Naive thymus-derived CD4-positive, alpha-beta T cell (primary cell): ENCODE measurements around the gene FAXDC2. TPM values are rescaled to one million over a fixed set of nuclear protein-coding genes. Genes with fewer than 3 reads are reported as not detected.

Experiments
- ATAC-seq: fragments of 150-1000 bp; cut with Tn5 transposase; 2 replicates; pipeline ENCODE4 v1.10.0; 2021; ENCODE audit warnings: mild to moderate bottlenecking, moderate library complexity
- CTCF ChIA-PET: fragments of 350-600 bp; sonication (Branson Sonifier 250); formaldehyde crosslinking; loops from one replicate; lab custom pipeline; 2021; ENCODE audit warnings: antibody characterized with exemption; lab: Charles Lee
- POLR2A ChIA-PET: fragments of 350-600 bp; sonication (Branson Sonifier 250); formaldehyde crosslinking; loops from one replicate; lab custom pipeline; 2021; ENCODE audit warnings: antibody characterized with exemption, inconsistent platforms; lab: Charles Lee
- DNase-seq, 9 donors: peaks; one replicate each; pipeline versions ENCODE4 v3.0.0 to v3.0.0-alpha.2; 2020 to 2022; ENCODE audit warnings: mixed read lengths in 1 of 9
- H3K27ac ChIP-seq: one replicate; pipeline ENCODE4 v1.7.0; 2013; ENCODE audit warnings: mild to moderate bottlenecking, low read depth, low read length, moderate library complexity
- H3K27me3 ChIP-seq, 2 donors: one replicate each; pipeline ENCODE4 v1.7.0; 2013; ENCODE audit warnings: low read length in 2 of 2, mild to moderate bottlenecking in 2 of 2, moderate library complexity in 2 of 2; ENCODE audit not compliant: control insufficient read depth in 2 of 2, insufficient read depth in 2 of 2
- H3K36me3 ChIP-seq, 3 experiments: 1 replicate in 2 of 3; 2 replicates in 1 of 3; pipeline ENCODE4 v1.7.0; 2013; ENCODE audit warnings: low read length in 3 of 3, mild to moderate bottlenecking in 3 of 3, moderate library complexity in 1 of 3; ENCODE audit not compliant: insufficient read depth in 3 of 3, control insufficient read depth in 2 of 3
- H3K4me1 ChIP-seq, 2 donors: one replicate each; pipeline ENCODE4 v1.7.0; 2013; ENCODE audit warnings: low read length in 2 of 2, mild to moderate bottlenecking in 2 of 2, moderate library complexity in 1 of 2; ENCODE audit not compliant: control insufficient read depth in 2 of 2, insufficient read depth in 2 of 2
- H3K4me3 ChIP-seq: 2 replicates; pipeline ENCODE4 v1.7.0; 2013; ENCODE audit warnings: mild to moderate bottlenecking, low read length
- H3K9me3 ChIP-seq, 3 experiments: 1 replicate in 2 of 3; 2 replicates in 1 of 3; pipeline ENCODE4 v1.7.0; 2013; ENCODE audit warnings: low read length in 3 of 3; ENCODE audit not compliant: control insufficient read depth in 2 of 3
- H3K27ac Mint-ChIP-seq, 9 donors: one replicate each; pipeline ENCODE4 v1.8.0; 2020 to 2022; ENCODE audit warnings: mixed read lengths in 9 of 9, mild to moderate bottlenecking in 8 of 9, moderate library complexity in 5 of 9, inconsistent platforms in 2 of 9
- H3K27me3 Mint-ChIP-seq, 5 donors: one replicate each; pipeline ENCODE4 v1.8.0; 2021 to 2022; ENCODE audit warnings: mixed read lengths in 5 of 5, mild to moderate bottlenecking in 1 of 5
- H3K36me3 Mint-ChIP-seq, 5 donors: one replicate each; pipeline ENCODE4 v1.8.0; 2020 to 2022; ENCODE audit warnings: mixed read lengths in 5 of 5, mild to moderate bottlenecking in 3 of 5, inconsistent platforms in 1 of 5
- H3K4me1 Mint-ChIP-seq, 7 donors: one replicate each; pipeline ENCODE4 v1.8.0; 2020 to 2022; ENCODE audit warnings: mixed read lengths in 7 of 7, mild to moderate bottlenecking in 3 of 7, inconsistent platforms in 1 of 7
- H3K4me3 Mint-ChIP-seq, 10 donors: one replicate each; pipeline ENCODE4 v1.8.0; 2020 to 2022; ENCODE audit warnings: mild to moderate bottlenecking in 10 of 10, mixed read lengths in 10 of 10, moderate library complexity in 6 of 10, inconsistent platforms in 2 of 10
- H3K9me3 Mint-ChIP-seq, 11 donors: one replicate each; pipeline ENCODE4 v1.8.0; 2020 to 2022; ENCODE audit warnings: mixed read lengths in 11 of 11, mild to moderate bottlenecking in 4 of 11, inconsistent platforms in 1 of 11, moderate library complexity in 1 of 11
- intact Hi-C, 2 donors: fragments of 100-400 bp; cut with micrococcal nuclease; formaldehyde crosslinking; loops; one replicate each; pipeline ENCODE4 v1.15.1; 2023
- polyA plus RNA-seq, 2 donors: library from polyadenylated mRNA; unstranded; fragments of 300-500 nt; fragmentation: Illumina TruSeq; gene quantifications; one replicate each; pipeline ENCODE4 v1.2.3, GENCODE V29; 2021
- total RNA-seq, 6 experiments: library from RNA in 5 of 6; stranded (reverse) in 5 of 6; gene quantifications; 1 replicate in 5 of 6; 2 replicates in 1 of 6; pipeline ENCODE4 v1.2.3 and lab custom pipeline; 2021 to 2026

Gene FAXDC2
- total and polyA plus RNA-seq, 7 experiments from 2014 or later = 0.30 to 1.9 (median 0.40) TPM; not detected in 3

DNA sequence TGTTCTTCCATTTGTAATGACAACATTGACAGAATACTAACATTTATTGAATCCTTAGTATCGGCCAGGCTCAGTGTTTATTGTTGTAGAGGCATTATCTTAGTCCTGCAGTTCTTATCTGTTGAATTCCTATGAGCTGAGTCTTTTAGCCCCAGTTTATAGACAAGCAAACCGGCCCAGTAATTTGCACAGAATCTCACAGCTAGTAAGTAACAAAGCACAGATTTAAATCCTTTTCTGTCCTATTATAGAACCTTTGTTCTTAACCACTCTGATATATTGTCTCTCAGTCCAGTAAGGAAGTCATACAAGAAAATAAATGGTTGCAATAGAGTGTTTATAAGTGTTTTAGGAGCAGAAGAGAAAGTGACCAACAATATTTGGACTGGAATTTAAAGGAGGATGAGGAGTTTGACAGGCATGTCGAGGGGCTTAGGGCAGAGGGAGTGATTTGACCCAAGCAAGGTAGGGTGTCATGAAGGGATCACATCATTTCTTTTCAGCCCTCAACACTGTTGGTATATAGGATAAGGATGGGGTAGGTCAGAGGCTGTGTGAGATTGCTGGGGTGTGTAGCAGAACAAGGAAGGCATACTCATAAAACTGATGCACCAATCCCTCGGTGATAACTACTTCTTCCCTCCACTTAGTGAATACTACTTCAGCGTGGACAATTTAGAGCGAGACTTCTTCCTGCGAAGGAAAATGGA is 55.7 kb downstream of the FAXDC2 start:
- H3K27ac Mint-ChIP-seq = peak overlapping the region in 5 of 9 donors; percentile 1 to 50 (median 8)
- intact Hi-C loops = loop anchor here in 1 of 2 donors (5.0 kb wide), 1 partner anchor 37 kb away; the partner anchor contains the start of gene LARP1

DNA sequence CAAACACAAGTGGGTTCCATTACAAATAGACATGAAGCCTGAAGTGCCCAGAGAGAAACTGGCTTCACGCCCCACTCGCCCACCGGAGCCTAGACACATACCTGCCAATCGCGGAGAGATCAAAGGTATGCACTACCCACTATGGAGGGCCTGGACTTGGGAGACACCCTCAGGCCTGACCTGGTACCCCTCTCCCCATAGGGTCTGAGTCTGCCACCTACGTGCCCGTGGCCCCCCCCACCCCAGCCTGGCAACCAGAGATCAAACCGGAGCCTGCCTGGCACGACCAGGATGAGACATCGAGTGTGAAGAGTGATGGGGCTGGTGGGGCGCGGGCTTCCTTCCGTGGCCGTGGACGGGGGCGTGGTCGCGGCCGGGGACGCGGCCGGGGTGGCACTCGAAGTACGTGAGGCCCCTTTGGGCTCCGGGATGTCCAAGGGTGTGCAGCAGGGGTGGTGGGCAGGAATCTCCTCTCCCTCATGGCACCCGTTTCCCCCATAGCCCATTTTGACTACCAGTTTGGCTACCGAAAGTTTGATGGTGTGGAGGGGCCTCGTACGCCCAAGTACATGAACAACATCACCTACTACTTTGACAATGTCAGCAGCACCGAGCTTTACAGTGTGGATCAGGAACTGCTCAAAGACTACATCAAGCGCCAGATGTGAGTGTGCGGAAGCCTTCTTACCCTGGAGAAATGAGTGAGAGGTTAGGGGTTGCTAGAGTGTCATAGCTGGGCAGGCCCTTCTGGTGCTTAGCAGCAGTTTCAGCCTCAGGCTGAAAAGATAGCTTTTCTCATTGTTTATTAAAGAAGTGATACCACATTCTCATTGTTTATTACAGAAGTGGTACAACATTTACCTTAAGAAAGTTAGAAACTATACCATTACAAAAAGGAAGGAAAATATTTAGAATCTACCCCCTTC is 56.5 kb downstream of the FAXDC2 start:
- no peak for ATAC-seq
- no peak overlapping the region for H3K27ac ChIP-seq
- CTCF ChIA-PET = no interaction called here
- POLR2A ChIA-PET = no interaction called here
- H3K27me3 ChIP-seq = no peaks in the 10 kb centered on the region
- no peaks in the 10 kb centered on the region for H3K9me3 ChIP-seq
- peaks cover 0 to 11% (median 5%) of the 10 kb centered on the region in 7 donors for H3K4me1 Mint-ChIP-seq
- H3K9me3 Mint-ChIP-seq = no peaks in the 10 kb centered on the region
- no peaks in the 10 kb centered on the region for H3K27me3 Mint-ChIP-seq
- DNase-seq = no peak
- intact Hi-C loops = no loop called here
- peaks cover 6 to 77% (median 13%) of the 10 kb centered on the region in 3 experiments for H3K36me3 ChIP-seq
- no peaks in the 10 kb centered on the region for H3K4me1 ChIP-seq
- peaks cover 6 to 37% (median 16%) of the 10 kb centered on the region in 5 donors for H3K36me3 Mint-ChIP-seq
- no peak overlapping the region for H3K4me3 Mint-ChIP-seq
- H3K4me3 ChIP-seq = no peak overlapping the region
- H3K27ac Mint-ChIP-seq = peak overlapping the region in 7 of 9 donors; percentile 7 to 66 (median 53)

More for the DNA sequence above, 55.7 kb downstream of the FAXDC2 start:
- H3K4me1 Mint-ChIP-seq = peaks cover 0 to 12% (median 7%) of the 10 kb centered on the region in 7 donors
- no peak overlapping the region for H3K4me3 ChIP-seq
- no peaks in the 10 kb centered on the region for H3K9me3 ChIP-seq
- H3K27ac ChIP-seq = no peak overlapping the region
- H3K36me3 ChIP-seq = peaks cover 10 to 83% (median 13%) of the 10 kb centered on the region in 3 experiments
- H3K36me3 Mint-ChIP-seq = peaks cover 6 to 42% (median 16%) of the 10 kb centered on the region in 5 donors
- ChIA-PET CTCF (interaction anchor here (0.6 kb wide), 1 partner anchor 42 kb away, joined by 3 read pairs; no protein-coding TSS in a partner anchor), POLR2A (no interaction called here)
- DNase-seq (no peak), ATAC-seq (no peak)
- H3K27me3 ChIP-seq = no peaks in the 10 kb centered on the region
- no peaks in the 10 kb centered on the region for H3K4me1 ChIP-seq
- H3K9me3 Mint-ChIP-seq = no peaks in the 10 kb centered on the region
- H3K4me3 Mint-ChIP-seq = no peak overlapping the region
- H3K27me3 Mint-ChIP-seq = no peaks in the 10 kb centered on the region

DNA sequence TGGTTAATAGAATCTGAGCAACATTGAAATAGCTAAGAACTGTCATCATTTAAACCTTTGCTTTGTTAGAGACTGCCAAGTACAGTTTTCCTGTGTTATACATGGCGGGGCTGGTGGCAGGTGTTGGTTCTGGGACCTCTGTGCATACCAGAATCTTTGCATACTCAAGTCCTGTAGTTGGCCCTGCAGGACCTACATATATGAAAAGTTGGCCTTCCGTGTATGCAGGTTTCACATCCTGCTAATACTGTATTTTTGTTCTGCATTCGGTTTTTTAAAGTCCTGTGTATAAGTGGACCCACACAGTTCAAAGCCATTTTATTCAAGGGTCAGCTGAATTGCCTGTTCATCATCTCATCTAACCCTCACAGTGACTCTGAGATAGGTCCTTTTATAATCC is 58.9 kb downstream of the FAXDC2 start:
- no peak overlapping the region for H3K27ac ChIP-seq
- Mint-ChIP-seq H3K27ac (peak overlapping the region in 3 of 9 donors; percentile 22 to 38 (median 28)), H3K27me3 (no peaks in the 10 kb centered on the region), H3K4me3 (no peak overlapping the region), H3K9me3 (no peaks in the 10 kb centered on the region), H3K36me3 (peaks cover 8 to 36% (median 13%) of the 10 kb centered on the region in 5 donors), H3K4me1 (peaks cover 18 to 32% (median 27%) of the 10 kb centered on the region in 7 donors)
- DNase-seq (no peak), ATAC-seq (no peak)
- peaks cover 6 to 64% (median 13%) of the 10 kb centered on the region in 3 experiments for H3K36me3 ChIP-seq
- H3K9me3 ChIP-seq = no peaks in the 10 kb centered on the region
- intact Hi-C loops = no loop called here
- no peak overlapping the region for H3K4me3 ChIP-seq
- CTCF ChIA-PET = no interaction called here
- no peaks in the 10 kb centered on the region for H3K27me3 ChIP-seq
- peaks cover 14 to 19% of the 10 kb centered on the region in 2 donors for H3K4me1 ChIP-seq
- POLR2A ChIA-PET = no interaction called here

GRCh38 chr5:154788212-154788611 is 62.2 kb downstream of the FAXDC2 start:
- H3K36me3 ChIP-seq = peaks cover 3 to 36% (median 6%) of the 10 kb centered on the region in 3 experiments
- H3K36me3 Mint-ChIP-seq = peaks cover 3 to 17% (median 5%) of the 10 kb centered on the region in 5 donors
- H3K4me3 ChIP-seq = no peak overlapping the region
- H3K9me3 Mint-ChIP-seq = no peaks in the 10 kb centered on the region
- ATAC-seq = no peak
- H3K9me3 ChIP-seq = no peaks in the 10 kb centered on the region
- peak overlapping the region; percentile 80 to 93 (median 89) for H3K27ac Mint-ChIP-seq
- ChIA-PET POLR2A (no interaction called here), CTCF (no interaction called here)
- peaks cover 37 to 60% (median 57%) of the 10 kb centered on the region in 7 donors for H3K4me1 Mint-ChIP-seq
- no peaks in the 10 kb centered on the region for H3K27me3 Mint-ChIP-seq
- intact Hi-C loops = no loop called here
- H3K27me3 ChIP-seq = no peaks in the 10 kb centered on the region
- H3K4me3 Mint-ChIP-seq = peak overlapping the region in 9 of 10 donors; percentile 2 to 61 (median 44)
- no peak for DNase-seq
- peaks cover 22 to 45% of the 10 kb centered on the region in 2 donors for H3K4me1 ChIP-seq
- peak overlapping the region; percentile 34 for H3K27ac ChIP-seq

GRCh38 chr5:154786414-154786813 is 64.0 kb downstream of the FAXDC2 start:
- Mint-ChIP-seq H3K27me3 (no peaks in the 10 kb centered on the region), H3K36me3 (peaks cover 0 to 14% (median 0%) of the 10 kb centered on the region in 5 donors), H3K4me3 (peak overlapping the region in 6 of 10 donors; percentile 4 to 48 (median 28)), H3K27ac (peak overlapping the region in 7 of 9 donors; percentile 21 to 84 (median 73)), H3K9me3 (no peaks in the 10 kb centered on the region), H3K4me1 (peaks cover 49 to 78% (median 75%) of the 10 kb centered on the region in 7 donors)
- no peak for DNase-seq
- Histone ChIP-seq H3K27ac (no peak overlapping the region), H3K9me3 (no peaks in the 10 kb centered on the region), H3K27me3 (no peaks in the 10 kb centered on the region), H3K4me3 (no peak overlapping the region), H3K36me3 (peaks cover 0 to 18% (median 3%) of the 10 kb centered on the region in 3 experiments), H3K4me1 (peaks cover 31 to 62% of the 10 kb centered on the region in 2 donors)
- ATAC-seq = no peak
- CTCF ChIA-PET = no interaction called here
- intact Hi-C loops = no loop called here
- POLR2A ChIA-PET = no interaction called here

DNA sequence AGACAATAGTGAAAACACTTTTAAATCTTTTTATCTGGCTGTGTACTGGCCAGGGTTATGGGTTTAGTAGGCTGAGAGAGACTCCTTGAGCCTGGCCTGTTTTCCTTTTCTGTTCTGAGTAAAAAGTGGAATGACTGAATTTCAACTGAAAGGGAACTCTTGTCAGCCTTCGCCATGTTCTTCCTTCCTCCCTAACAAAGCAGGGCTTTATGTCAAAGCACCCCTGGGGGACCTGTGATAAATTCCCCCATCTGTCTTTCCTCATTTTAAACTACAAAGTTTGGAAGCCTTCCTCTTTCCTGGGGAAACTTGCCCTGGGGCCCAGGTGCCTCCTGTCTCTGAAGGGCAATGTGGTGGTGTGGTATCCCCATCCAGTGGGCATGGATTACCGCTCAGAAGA is 65.5 kb downstream of the FAXDC2 start:
- Histone ChIP-seq H3K27me3 (no peaks in the 10 kb centered on the region), H3K4me1 (peaks cover 31 to 71% of the 10 kb centered on the region in 2 donors), H3K4me3 (no peak overlapping the region), H3K27ac (peak overlapping the region; percentile 49), H3K36me3 (peaks cover 0 to 3% (median 0%) of the 10 kb centered on the region in 3 experiments), H3K9me3 (no peaks in the 10 kb centered on the region)
- Mint-ChIP-seq H3K4me1 (peaks cover 61 to 90% (median 83%) of the 10 kb centered on the region in 7 donors), H3K9me3 (no peaks in the 10 kb centered on the region), H3K36me3 (peaks cover 0 to 4% (median 0%) of the 10 kb centered on the region in 5 donors), H3K27ac (peak overlapping the region; percentile 21 to 84 (median 59)), H3K4me3 (peak overlapping the region in 6 of 10 donors; percentile 7 to 43 (median 16)), H3K27me3 (no peaks in the 10 kb centered on the region)
- ATAC-seq (no peak), DNase-seq (no peak)
- ChIA-PET POLR2A (no interaction called here), CTCF (no interaction called here)
- intact Hi-C loops = loop anchor here (2.0 kb wide), 2 partner anchors 14 to 18 kb away; no protein-coding TSS in a partner anchor
